HL-60 (cell line): ENCODE results near the gene SLC17A7.

Source experiments
- DNase-seq, 2 experiments: peaks; one replicate each; pipeline ENCODE4 v3.0.0-alpha.2; 2010 to 2020; ENCODE audit warnings: low read depth in 1 of 2, low spot score in 1 of 2
- H3K27ac ChIP-seq: fragments of 250-450 bp; sonication (Bioruptor Pico); replicated peaks from 2 replicates; pipeline ENCODE4 v1.5.1; 2020; ENCODE audit warnings: mild to moderate bottlenecking, moderate library complexity
- H3K27me3 ChIP-seq: fragments of 250-450 bp; sonication (Bioruptor Pico); 2 replicates; pipeline ENCODE4 v1.5.1; 2021; ENCODE audit warnings: mild to moderate bottlenecking, moderate library complexity; ENCODE audit not compliant: insufficient read depth, poor library complexity, severe bottlenecking
- H3K4me3 ChIP-seq: replicated peaks from 2 replicates; pipeline ENCODE4 v1.5.1; 2011; ENCODE audit warnings: mild to moderate bottlenecking, control low read depth, low read length; ENCODE audit not compliant: insufficient read depth
- CTCF ChIP-seq: IDR thresholded peaks from one replicate; pipeline ENCODE4 v1.5.1; 2011; ENCODE audit warnings: low read length, control low read depth, inconsistent platforms; ENCODE audit not compliant: insufficient read depth
- GABPA ChIP-seq: IDR thresholded peaks from 2 replicates; pipeline ENCODE4 v1.6.1; 2012; ENCODE audit warnings: low read depth
- POLR2AphosphoS5 ChIP-seq: IDR thresholded peaks from 2 replicates; pipeline ENCODE4 v1.6.1; 2012; ENCODE audit warnings: low read depth
- REST ChIP-seq: IDR thresholded peaks from 2 replicates; pipeline ENCODE4 v1.6.1; 2012; ENCODE audit warnings: low read depth; ENCODE audit not compliant: insufficient replicate concordance
- SPI1 ChIP-seq: IDR thresholded peaks from 2 replicates; pipeline ENCODE4 v1.6.1; 2012; ENCODE audit warnings: low read depth, mild to moderate bottlenecking, borderline replicate concordance

Gene SLC17A7

GRCh38 chr19:49427855-49428546 lies 13.3 kb downstream of the SLC17A7 start:
- Histone ChIP-seq H3K4me3 (no peak overlapping the region), H3K27ac (no peak overlapping the region), H3K27me3 (peaks cover 72% of the 10 kb centered on the region)
- TF ChIP-seq GABPA (no peak), SPI1 (no peak), CTCF (no peak), POLR2AphosphoS5 (no peak), REST (no peak)
- no peak for DNase-seq

GRCh38 chr19:49427339-49427738 lies 14.0 kb downstream of the SLC17A7 start:
- DNase-seq = no peak
- Histone ChIP-seq H3K27ac (no peak overlapping the region), H3K4me3 (no peak overlapping the region), H3K27me3 (peaks cover 78% of the 10 kb centered on the region)
- no peak for TF ChIP-seq POLR2AphosphoS5
- no peak for TF ChIP-seq SPI1
- no peak for TF ChIP-seq REST
- no peak for TF ChIP-seq GABPA
- no peak for TF ChIP-seq CTCF

GRCh38 chr19:49425922-49426592 lies 15.3 kb downstream of the SLC17A7 start:
- H3K27ac ChIP-seq = no peak overlapping the region
- DNase-seq = no peak
- TF ChIP-seq SPI1 (no peak), CTCF (no peak), REST (no peak)
- no peak overlapping the region for H3K4me3 ChIP-seq
- peaks cover 86% of the 10 kb centered on the region for H3K27me3 ChIP-seq
